Measurements from ENCODE around the gene GIPC2.
A peak's percentile ranks its signal among the peaks of the same experiment; 100 is the strongest.

The GIPC2 gene

GRCh38 chr1:78155121-78155520 is 109.4 kb downstream of the GIPC2 start:
- no peak for TF ChIP-seq CTCF (IDR thresholded peaks at IDR 0.05; ENCODE audit: low read depth, low read length, missing control alignments)
- H3K4me3 ChIP-seq (ENCODE audit: low read depth, low read length): no peak overlapping the region
- in situ Hi-C loops (cut with HindIII; ENCODE audit: low sequenced_read_pairs): no loop called here
- no peak for DNase-seq (ENCODE audit: low read depth)

- H3K4me3 ChIP-seq (ENCODE audit: low read depth, low read length): no peak overlapping the region
- TF ChIP-seq CTCF (IDR thresholded peaks at IDR 0.05; ENCODE audit: low read depth, low read length, missing control alignments): no peak
- in situ Hi-C loops (cut with HindIII; ENCODE audit: low sequenced_read_pairs): no loop called here
- DNase-seq (ENCODE audit: low read depth): peak; percentile 64
These were observed 111.2 kb downstream of the GIPC2 start for GRCh38 chr1:78156805-78157521.

GRCh38 chr1:78165816-78166215 is 120.0 kb downstream of the GIPC2 start:
- no peak for TF ChIP-seq CTCF (IDR thresholded peaks at IDR 0.05; ENCODE audit: low read depth, low read length, missing control alignments)
- DNase-seq (ENCODE audit: low read depth): no peak
- in situ Hi-C loops (cut with HindIII; ENCODE audit: low sequenced_read_pairs): no loop called here
- H3K4me3 ChIP-seq (ENCODE audit: low read depth, low read length): no peak overlapping the region

- TF ChIP-seq CTCF (IDR thresholded peaks at IDR 0.05; ENCODE audit: low read depth, low read length, missing control alignments): no peak
- DNase-seq (ENCODE audit: low read depth): no peak
- in situ Hi-C loops (cut with HindIII; ENCODE audit: low sequenced_read_pairs): no loop called here
- H3K4me3 ChIP-seq (ENCODE audit: low read depth, low read length): no peak overlapping the region
These were observed 122.5 kb downstream of the GIPC2 start for GRCh38 chr1:78168306-78168705.

GRCh38 chr1:78170859-78171258 is 125.1 kb downstream of the GIPC2 start:
- no peak for DNase-seq (ENCODE audit: low read depth)
- in situ Hi-C loops (cut with HindIII; ENCODE audit: low sequenced_read_pairs): no loop called here
- no peak for TF ChIP-seq CTCF (IDR thresholded peaks at IDR 0.05; ENCODE audit: low read depth, low read length, missing control alignments)
- no peak overlapping the region for H3K4me3 ChIP-seq (ENCODE audit: low read depth, low read length)

- H3K4me3 ChIP-seq (ENCODE audit: low read depth, low read length): no peak overlapping the region
- in situ Hi-C loops (cut with HindIII; ENCODE audit: low sequenced_read_pairs): no loop called here
- no peak for TF ChIP-seq CTCF (IDR thresholded peaks at IDR 0.05; ENCODE audit: low read depth, low read length, missing control alignments)
- no peak for DNase-seq (ENCODE audit: low read depth)
These were observed 126.2 kb downstream of the GIPC2 start for GRCh38 chr1:78171736-78172590.

Data from astrocyte of the cerebellum (primary cell).